H1 (cell line): ENCODE results near the gene VWF. TPM values are rescaled to one million over a fixed set of nuclear protein-coding genes. Genes with fewer than 3 reads are reported as not detected.

Experiments
- HDAC6 ChIP-seq: IDR thresholded peaks from one replicate; pipeline ENCODE4 v1.7.1; 2012; ENCODE audit warnings: low read depth, mild to moderate bottlenecking, inconsistent platforms, low read length, moderate library complexity
- TAF7 ChIP-seq: optimal IDR thresholded peaks from 2 replicates; pipeline ENCODE3; 2011; ENCODE audit warnings: low read depth, mild to moderate bottlenecking, inconsistent platforms, low read length, moderate library complexity, borderline replicate concordance
- TBP ChIP-seq: IDR thresholded peaks from 2 replicates; pipeline ENCODE4 v1.6.1; 2011; ENCODE audit warnings: low read depth, low read length, improper control_type of control experiment
- TCF12 ChIP-seq: IDR thresholded peaks from 2 replicates; pipeline ENCODE4 v1.6.1; 2011; ENCODE audit warnings: low read depth, mild to moderate bottlenecking, low read length
- polyA plus RNA-seq, 7 experiments: library from polyadenylated mRNA; depleted of rRNA in 3 of 7; stranded (reverse) in 5 of 7; unstranded in 2 of 7; fragments of >200 nt in 5 of 7; fragments of 200-250 nt in 2 of 7; gene quantifications; 1 replicate in 5 of 7; 2 replicates in 1 of 7; 4 replicates in 1 of 7; pipeline versions ENCODE4 v1.2.1 to v1.2.3, GENCODE V29; 2011 to 2013; ENCODE audit warnings: missing spikeins in 2 of 7, mixed read lengths in 2 of 7
- total RNA-seq: library from RNA; stranded (reverse); fragmentation: NEBNext Ultra II Directional; extraction: Animal tissue kit (Norgen Biotek cat#: 25700); gene quantifications from 2 replicates; pipeline ENCODE4 v1.2.1, GENCODE V29; 2021

Gene VWF
- total and polyA plus RNA-seq, 2 of the 8 experiments (the other 6 are each of a cell fraction or from before 2014, with no cell fraction given) = 0.39 to 0.60 TPM

DNA sequence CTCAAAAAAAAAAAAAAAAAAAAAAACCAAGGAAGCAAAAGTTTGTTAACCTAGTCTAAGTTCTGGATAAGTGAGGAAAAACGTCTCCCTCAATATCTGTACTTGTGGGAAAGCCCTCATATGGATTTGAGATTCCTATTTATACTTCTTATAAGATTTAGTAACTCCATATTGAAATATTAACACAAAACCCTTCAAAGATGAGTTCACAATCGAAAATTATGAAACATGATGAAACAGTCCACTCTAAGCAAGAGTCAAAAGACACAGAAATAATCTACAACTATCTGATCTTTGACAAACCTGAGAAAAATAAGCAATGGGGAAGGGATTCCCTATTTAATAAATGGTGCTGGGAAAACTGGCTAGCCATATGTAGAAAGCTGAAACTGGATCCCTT is 25.2 kb downstream of the VWF start (continued):
- TF ChIP-seq HDAC6 (no peak), TAF7 (no peak), TCF12 (no peak), TBP (no peak)
